ACC112 (cell line): ENCODE results near the gene DPP8.

Experiments used
- H2AFZ ChIP-seq: fragments of 200-600 bp; sonication (generic); one replicate; pipeline ENCODE4 v1.6.0; 2017; ENCODE audit warnings: antibody characterized with exemption, low read length; ENCODE audit not compliant: unreplicated experiment
- H3K27ac ChIP-seq: fragments of 200-600 bp; sonication (generic); 2 replicates; pipeline ENCODE4 v1.5.1; 2014; ENCODE audit warnings: low read depth, mild to moderate bottlenecking, antibody characterized with exemption, low read length, moderate library complexity
- H3K27me3 ChIP-seq: fragments of 200-600 bp; sonication (generic); 2 replicates; pipeline ENCODE4 v1.6.1; 2014; ENCODE audit warnings: mild to moderate bottlenecking, antibody characterized with exemption, low read length, moderate library complexity, mixed read lengths; ENCODE audit not compliant: insufficient read depth
- H3K36me3 ChIP-seq: fragments of 200-600 bp; sonication (generic); 2 replicates; pipeline ENCODE4 v1.6.1; 2016; ENCODE audit warnings: mild to moderate bottlenecking, antibody characterized with exemption, low read length, moderate library complexity, mixed read lengths; ENCODE audit not compliant: insufficient read depth
- H3K4me1 ChIP-seq: fragments of 200-600 bp; sonication (generic); one replicate; pipeline ENCODE4 v1.6.1; 2016; ENCODE audit warnings: low read length, mixed read lengths; ENCODE audit not compliant: insufficient read depth, unreplicated experiment, control insufficient read depth
- H3K4me3 ChIP-seq: fragments of 200-600 bp; sonication (generic); 2 replicates; pipeline ENCODE4 v1.5.1; 2014; ENCODE audit warnings: mild to moderate bottlenecking, low read depth, low read length
- H3K79me2 ChIP-seq: fragments of 200-600 bp; sonication (generic); one replicate; pipeline ENCODE4 v1.6.0; 2016; ENCODE audit warnings: low read length; ENCODE audit not compliant: control insufficient read depth, unreplicated experiment, insufficient read depth

Gene DPP8

GRCh38 chr15:65413760-65414144, 103.7 kb downstream of the DPP8 start:
- no peak overlapping the region for H3K27ac ChIP-seq
- no peak overlapping the region for H3K4me3 ChIP-seq
- no peaks in the 10 kb centered on the region for H3K79me2 ChIP-seq
- no peaks in the 10 kb centered on the region for H3K36me3 ChIP-seq
- H3K4me1 ChIP-seq = peaks cover 4% of the 10 kb centered on the region
- peaks cover 28% of the 10 kb centered on the region for H3K27me3 ChIP-seq
- no peak overlapping the region for H2AFZ ChIP-seq

- Histone ChIP-seq H3K36me3 (no peaks in the 10 kb centered on the region), H3K79me2 (no peaks in the 10 kb centered on the region), H3K4me3 (no peak overlapping the region), H3K27ac (no peak overlapping the region), H2AFZ (no peak overlapping the region), H3K4me1 (peaks cover 4% of the 10 kb centered on the region), H3K27me3 (peaks cover 22% of the 10 kb centered on the region)
Measured at GRCh38 chr15:65413051-65413759, 104.3 kb downstream of the DPP8 start.

- Histone ChIP-seq H3K27ac (no peak overlapping the region), H3K4me3 (no peak overlapping the region), H3K4me1 (peaks cover 4% of the 10 kb centered on the region), H3K36me3 (no peaks in the 10 kb centered on the region), H2AFZ (no peak overlapping the region), H3K79me2 (no peaks in the 10 kb centered on the region), H3K27me3 (peaks cover 18% of the 10 kb centered on the region)
Measured at GRCh38 chr15:65412556-65412955, 104.9 kb downstream of the DPP8 start.

DNA sequence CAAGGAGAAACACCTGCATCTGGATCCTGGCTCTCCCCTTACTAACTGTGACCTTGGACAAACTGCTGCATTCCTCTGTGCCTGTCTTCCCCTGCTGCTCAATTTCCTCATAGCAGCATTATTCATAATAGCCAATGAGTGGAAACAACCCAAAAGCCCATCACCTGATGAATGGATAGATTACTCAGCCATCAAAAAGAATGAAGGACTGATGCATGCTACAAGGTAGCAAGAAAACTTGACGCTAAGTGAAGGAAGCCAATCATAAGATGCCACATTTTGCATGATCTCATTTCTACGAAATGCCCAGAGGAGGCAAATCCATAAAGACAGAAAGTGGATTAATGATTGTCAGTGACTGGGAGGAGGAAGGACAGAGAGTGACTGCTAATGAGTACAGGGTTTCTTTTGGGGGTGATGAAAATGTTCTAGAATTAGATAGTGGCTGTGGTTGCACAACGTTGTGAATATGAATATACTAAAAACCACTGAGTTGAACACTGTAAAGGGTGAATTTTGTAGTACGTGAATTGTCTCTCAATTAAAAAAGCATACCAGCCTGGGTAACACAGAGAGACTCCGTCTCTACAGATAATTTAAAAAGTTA, 105.9 kb downstream of the DPP8 start:
- Histone ChIP-seq H3K79me2 (no peaks in the 10 kb centered on the region), H3K27ac (no peak overlapping the region), H3K36me3 (no peaks in the 10 kb centered on the region), H3K4me3 (no peak overlapping the region), H3K27me3 (peaks cover 18% of the 10 kb centered on the region), H3K4me1 (peaks cover 4% of the 10 kb centered on the region), H2AFZ (no peak overlapping the region)

GRCh38 chr15:65410972-65411371, 106.5 kb downstream of the DPP8 start:
- H3K27ac ChIP-seq = no peak overlapping the region
- H2AFZ ChIP-seq = no peak overlapping the region
- H3K4me1 ChIP-seq = peaks cover 4% of the 10 kb centered on the region
- no peak overlapping the region for H3K4me3 ChIP-seq
- no peaks in the 10 kb centered on the region for H3K36me3 ChIP-seq
- peaks cover 18% of the 10 kb centered on the region for H3K27me3 ChIP-seq
- H3K79me2 ChIP-seq = no peaks in the 10 kb centered on the region

DNA sequence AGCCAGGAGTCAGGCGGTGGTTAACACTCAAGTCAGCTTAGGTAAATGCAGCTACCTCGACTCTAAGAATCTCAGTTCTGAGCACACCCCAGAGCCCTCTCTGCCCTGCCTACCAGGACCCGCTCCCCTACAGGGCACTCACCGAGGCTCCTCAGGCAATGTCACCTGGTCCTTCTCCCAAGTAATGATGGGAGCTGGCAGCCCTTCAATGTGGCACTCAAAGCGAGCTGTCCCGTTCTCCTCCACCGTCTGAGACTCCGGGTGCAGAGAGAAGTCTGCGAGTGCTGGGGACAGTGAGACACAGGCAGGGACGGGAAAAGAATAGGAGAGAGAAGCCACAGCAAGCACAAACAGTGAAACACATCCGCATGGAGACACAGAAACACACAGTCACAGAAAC, 107.5 kb downstream of the DPP8 start:
- Histone ChIP-seq H3K36me3 (no peaks in the 10 kb centered on the region), H3K79me2 (no peaks in the 10 kb centered on the region), H3K4me1 (peaks cover 4% of the 10 kb centered on the region), H3K4me3 (no peak overlapping the region), H3K27ac (no peak overlapping the region), H3K27me3 (peaks cover 12% of the 10 kb centered on the region; the same call in 1 of the 2 replicates), H2AFZ (no peak overlapping the region)

DNA sequence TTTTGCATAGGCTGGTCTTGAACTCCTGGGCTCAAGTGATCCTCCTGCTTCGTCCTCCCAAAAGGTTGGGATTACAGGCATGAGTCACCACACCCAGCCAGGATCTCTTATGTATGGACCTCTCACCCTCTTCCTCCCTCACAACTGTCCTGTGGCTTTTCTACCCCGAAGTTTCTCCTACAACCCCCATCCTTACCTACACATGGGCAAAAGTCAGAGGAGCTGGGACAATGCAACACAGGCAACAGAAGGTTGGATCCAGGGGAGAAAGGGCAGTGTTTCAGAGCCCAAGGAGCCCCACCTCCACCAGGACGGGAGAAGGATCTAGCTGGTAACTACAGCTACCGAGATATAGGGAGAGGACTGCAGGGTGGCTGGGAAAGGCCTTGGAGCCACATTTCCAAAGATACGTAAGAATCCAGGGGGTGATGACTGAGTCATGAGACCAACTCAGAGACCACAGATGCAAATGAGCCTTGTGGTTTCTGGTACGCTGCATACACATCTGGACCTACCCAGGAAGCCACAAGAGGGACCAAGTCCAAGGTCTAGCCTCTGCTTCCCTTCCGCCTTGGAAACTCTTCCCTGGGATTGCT, 108.4 kb downstream of the DPP8 start:
- no peak overlapping the region for H3K4me3 ChIP-seq
- H3K36me3 ChIP-seq = no peaks in the 10 kb centered on the region
- H2AFZ ChIP-seq = no peak overlapping the region
- H3K79me2 ChIP-seq = no peaks in the 10 kb centered on the region
- peak overlapping the region; percentile 55 for H3K27ac ChIP-seq
- peaks cover 4% of the 10 kb centered on the region for H3K4me1 ChIP-seq
- H3K27me3 ChIP-seq = peaks cover 12% of the 10 kb centered on the region; the same call in 1 of the 2 replicates

DNA sequence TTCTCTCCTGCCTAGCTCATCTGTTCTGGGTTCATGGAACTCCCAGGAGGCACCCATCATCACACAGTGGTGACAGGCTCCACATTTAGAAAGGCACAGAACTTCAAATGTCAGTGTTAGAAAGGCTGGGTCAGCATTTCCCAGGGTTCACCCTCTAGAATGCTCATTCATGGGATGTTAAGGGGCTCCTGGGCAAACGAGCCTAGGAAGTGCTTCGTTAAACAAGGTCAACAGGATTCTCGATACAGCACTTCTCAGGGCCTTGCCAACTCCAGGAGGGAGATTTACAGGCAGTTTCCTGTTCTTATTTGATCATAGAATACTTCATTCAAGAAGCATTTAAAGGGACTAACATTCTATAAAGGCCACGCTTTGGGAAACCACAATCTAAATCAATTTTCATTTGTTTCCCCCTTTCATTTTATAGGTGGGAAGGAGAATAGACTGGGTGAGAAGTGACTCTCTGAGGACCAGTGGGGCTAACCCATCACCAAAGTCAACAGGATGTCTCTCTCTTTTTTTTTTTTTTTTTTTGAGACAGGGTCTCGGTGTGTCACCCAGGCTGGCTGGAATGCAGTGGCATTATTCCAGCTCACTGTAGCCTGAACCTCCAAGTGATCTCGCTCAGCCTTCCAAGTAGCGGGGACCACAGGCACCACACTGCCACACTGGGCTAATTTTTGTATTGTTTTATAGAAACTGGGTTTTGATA, 109.0 kb downstream of the DPP8 start:
- H3K4me3 ChIP-seq = no peak overlapping the region
- H3K27ac ChIP-seq = 0 out of 2 replicates have a peak overlapping the region, but pooled peaks have one; percentile 55
- no peaks in the 10 kb centered on the region for H3K79me2 ChIP-seq
- no peaks in the 10 kb centered on the region for H3K36me3 ChIP-seq
- peaks cover 12% of the 10 kb centered on the region; the same call in 1 of the 2 replicates for H3K27me3 ChIP-seq
- H2AFZ ChIP-seq = no peak overlapping the region
- peaks cover 4% of the 10 kb centered on the region for H3K4me1 ChIP-seq

DNA sequence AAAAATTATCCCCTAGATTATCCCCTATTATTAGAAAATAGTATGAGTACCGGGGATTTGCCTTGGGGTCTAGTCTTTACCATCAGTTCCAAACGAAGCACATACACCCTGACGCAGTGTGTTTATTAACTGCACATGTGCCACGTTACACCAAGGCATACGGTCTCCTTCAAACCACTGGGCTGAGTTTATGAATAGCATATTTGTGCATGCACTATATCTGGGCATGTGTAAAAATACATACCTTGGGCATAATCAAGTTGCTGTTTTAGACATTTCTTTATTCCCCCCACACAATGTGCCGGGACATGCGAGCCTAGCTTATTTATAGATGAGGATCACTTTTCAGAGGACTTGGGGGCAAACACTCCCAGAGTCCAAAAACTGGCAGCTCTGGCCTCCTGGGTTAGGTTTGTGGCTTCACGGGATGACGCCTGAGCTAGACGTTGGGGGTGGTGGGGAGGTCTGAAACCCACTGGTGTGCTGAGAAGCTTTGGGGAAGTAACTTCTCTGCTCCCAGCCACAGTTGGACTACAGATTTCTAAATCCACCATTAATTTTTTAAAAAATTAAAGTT, 111.0 kb downstream of the DPP8 start:
- Histone ChIP-seq H2AFZ (no peak overlapping the region), H3K4me1 (peaks cover 4% of the 10 kb centered on the region), H3K27ac (no peak overlapping the region), H3K4me3 (no peak overlapping the region), H3K36me3 (no peaks in the 10 kb centered on the region), H3K27me3 (peaks cover 12% of the 10 kb centered on the region; the same call in 1 of the 2 replicates), H3K79me2 (no peaks in the 10 kb centered on the region)

- H3K4me3 ChIP-seq = no peak overlapping the region
- no peaks in the 10 kb centered on the region for H3K36me3 ChIP-seq
- peaks cover 12% of the 10 kb centered on the region; the same call in 1 of the 2 replicates for H3K27me3 ChIP-seq
- no peaks in the 10 kb centered on the region for H3K79me2 ChIP-seq
- no peak overlapping the region for H2AFZ ChIP-seq
- peaks cover 4% of the 10 kb centered on the region for H3K4me1 ChIP-seq
- H3K27ac ChIP-seq = no peak overlapping the region
Measured at GRCh38 chr15:65405791-65406423, 111.6 kb downstream of the DPP8 start.
